Measurements from ENCODE around the gene IPO13. TPM values are rescaled to one million over a fixed set of nuclear protein-coding genes. Genes with fewer than 3 reads are reported as not detected.

IPO13 gene
- total RNA-seq, 1 experiment from 2014 or later, result 25.0 TPM

DNA sequence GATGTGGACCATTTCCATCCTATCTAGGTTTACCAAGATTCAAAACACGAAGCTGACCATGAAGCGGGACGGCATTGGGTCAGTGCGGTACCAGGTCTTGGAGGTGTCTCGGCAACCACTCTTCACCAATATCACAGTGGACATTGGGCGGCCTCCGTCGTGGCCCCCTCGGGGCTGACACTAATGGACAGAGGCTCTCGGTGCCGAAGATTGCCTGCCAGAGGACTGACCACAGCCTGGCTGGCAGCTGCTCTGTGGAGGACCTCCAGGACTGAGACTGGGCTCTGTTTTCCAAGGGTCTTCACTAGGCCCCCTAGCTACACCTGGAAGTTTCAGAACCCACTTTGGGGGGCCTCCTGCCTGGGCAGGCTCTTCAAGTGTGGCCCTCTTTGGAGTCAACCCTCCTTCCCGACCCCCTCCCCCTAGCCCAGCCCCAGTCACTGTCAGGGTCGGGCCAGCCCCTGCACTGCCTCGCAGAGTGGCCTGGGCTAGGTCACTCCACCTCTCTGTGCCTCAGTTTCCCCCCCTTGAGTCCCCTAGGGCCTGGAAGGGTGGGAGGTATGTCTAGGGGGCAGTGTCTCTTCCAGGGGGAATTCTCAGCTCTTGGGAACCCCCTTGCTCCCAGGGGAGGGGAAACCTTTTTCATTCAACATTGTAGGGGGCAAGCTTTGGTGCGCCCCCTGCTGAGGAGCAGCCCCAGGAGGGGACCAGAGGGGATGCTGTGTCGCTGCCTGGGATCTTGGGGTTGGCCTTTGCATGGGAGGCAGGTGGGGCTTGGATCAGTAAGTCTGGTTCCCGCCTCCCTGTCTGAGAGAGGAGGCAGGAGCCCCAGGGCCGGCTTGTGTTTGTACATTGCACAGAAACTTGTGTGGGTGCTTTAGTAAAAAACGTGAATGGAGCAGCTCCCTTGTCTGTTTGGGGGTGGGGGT lies 43.8 kb downstream of the IPO13 start:
- TF ChIP-seq, protein P1, sequence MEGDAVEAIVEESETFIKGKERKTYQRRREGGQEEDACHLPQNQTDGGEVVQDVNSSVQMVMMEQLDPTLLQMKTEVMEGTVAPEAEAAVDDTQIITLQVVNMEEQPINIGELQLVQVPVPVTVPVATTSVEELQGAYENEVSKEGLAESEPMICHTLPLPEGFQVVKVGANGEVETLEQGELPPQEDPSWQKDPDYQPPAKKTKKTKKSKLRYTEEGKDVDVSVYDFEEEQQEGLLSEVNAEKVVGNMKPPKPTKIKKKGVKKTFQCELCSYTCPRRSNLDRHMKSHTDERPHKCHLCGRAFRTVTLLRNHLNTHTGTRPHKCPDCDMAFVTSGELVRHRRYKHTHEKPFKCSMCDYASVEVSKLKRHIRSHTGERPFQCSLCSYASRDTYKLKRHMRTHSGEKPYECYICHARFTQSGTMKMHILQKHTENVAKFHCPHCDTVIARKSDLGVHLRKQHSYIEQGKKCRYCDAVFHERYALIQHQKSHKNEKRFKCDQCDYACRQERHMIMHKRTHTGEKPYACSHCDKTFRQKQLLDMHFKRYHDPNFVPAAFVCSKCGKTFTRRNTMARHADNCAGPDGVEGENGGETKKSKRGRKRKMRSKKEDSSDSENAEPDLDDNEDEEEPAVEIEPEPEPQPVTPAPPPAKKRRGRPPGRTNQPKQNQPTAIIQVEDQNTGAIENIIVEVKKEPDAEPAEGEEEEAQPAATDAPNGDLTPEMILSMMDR (conservative IDR thresholded peaks at IDR 0.05), result no peak
- no peak for TF ChIP-seq EZH2 (IDR thresholded peaks at IDR 0.05; ENCODE audit: low read depth)
- Histone ChIP-seq H3F3A (ENCODE audit: insufficient read depth, low read depth) (peaks cover 69% of the 10 kb centered on the region), H3K27ac (peak overlapping the region; percentile 86), H3K4me2 (peak overlapping the region; percentile 97), H3K27me3 (ENCODE audit: insufficient read depth, low read depth) (no peaks in the 10 kb centered on the region), H2AFZ (peak overlapping the region; percentile 75), H3K9me2 (ENCODE audit: insufficient read depth) (no peaks in the 10 kb centered on the region), H3K4me3 (peak overlapping the region; percentile 59), H3K79me2 (ENCODE audit: low read depth) (no peaks in the 10 kb centered on the region), H3K4me1 (replicated peaks; ENCODE audit: insufficient read depth) (peaks cover 25% of the 10 kb centered on the region), H4K20me1 (ENCODE audit: insufficient read depth) (no peaks in the 10 kb centered on the region; the same call in 1 of the 2 replicates), H3K36me3 (ENCODE audit: low read depth) (peaks cover 10% of the 10 kb centered on the region; the same call in 1 of the 2 replicates), H3K9me3 (ENCODE audit: insufficient read depth, low read depth) (no peaks in the 10 kb centered on the region)
- CTCF ChIA-PET, result interaction anchor here (0.9 kb wide), 1 partner anchor 15 kb away, joined by 3 read pairs; no protein-coding TSS in a partner anchor
- no TSS peak for BruUV-seq (replicated peaks)
- POLR2A ChIA-PET (ENCODE audit: unreplicated experiment), result interaction anchor here (0.6 kb wide), 1 partner anchor 34 kb away, joined by 3 read pairs; no protein-coding TSS in a partner anchor
- no peak for DNase-seq
- intact Hi-C loops (cut with micrococcal nuclease; ENCODE audit: unreplicated experiment), result loop anchor here (1.0 to 5.0 kb wide), 4 partner anchors 10 to 228 kb away; partner anchors contain the start of genes IPO13 and SLC6A9

DNA sequence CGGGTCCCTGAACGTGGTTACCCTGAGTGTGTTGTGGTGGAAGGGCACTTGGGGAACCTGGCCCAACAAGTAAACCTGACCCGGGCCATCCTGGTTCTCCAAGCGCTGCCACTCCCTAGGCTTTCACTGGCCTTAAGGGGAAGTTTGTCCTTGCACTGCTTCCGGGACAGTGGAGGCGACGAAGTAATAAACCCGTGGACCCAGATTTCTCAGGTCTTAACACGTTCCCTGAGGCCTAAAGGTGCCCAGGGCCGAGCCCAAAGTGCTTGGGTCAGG lies 44.4 kb downstream of the IPO13 start:
- H3K4me2 ChIP-seq, result peak overlapping the region; percentile 97
- no peak for TF ChIP-seq EZH2 (IDR thresholded peaks at IDR 0.05; ENCODE audit: low read depth)
- TF ChIP-seq, protein P1 (conservative IDR thresholded peaks at IDR 0.05), result no peak
- peak overlapping the region; percentile 75 for H2AFZ ChIP-seq
- H3K27ac ChIP-seq, result peak overlapping the region; percentile 86
- BruUV-seq (replicated peaks), result TSS peak; percentile 76
- H3K79me2 ChIP-seq (ENCODE audit: low read depth), result no peaks in the 10 kb centered on the region
- DNase-seq, result no peak
- peaks cover 67% of the 10 kb centered on the region for H3F3A ChIP-seq (ENCODE audit: insufficient read depth, low read depth)
- no peaks in the 10 kb centered on the region for H3K9me2 ChIP-seq (ENCODE audit: insufficient read depth)
- no peaks in the 10 kb centered on the region; the same call in 1 of the 2 replicates for H4K20me1 ChIP-seq (ENCODE audit: insufficient read depth)
- ChIA-PET CTCF (interaction anchor here (0.9 kb wide), 1 partner anchor 16 kb away, joined by 3 read pairs; no protein-coding TSS in a partner anchor), POLR2A (ENCODE audit: unreplicated experiment) (no interaction called here)
- peaks cover 25% of the 10 kb centered on the region for H3K4me1 ChIP-seq (replicated peaks; ENCODE audit: insufficient read depth)
- intact Hi-C loops (cut with micrococcal nuclease; ENCODE audit: unreplicated experiment), result loop anchor here (1.0 to 5.0 kb wide), 4 partner anchors 11 to 229 kb away; partner anchors contain the start of genes IPO13 and SLC6A9
- peaks cover 4% of the 10 kb centered on the region; the same call in 1 of the 2 replicates for H3K36me3 ChIP-seq (ENCODE audit: low read depth)
- no peaks in the 10 kb centered on the region for H3K27me3 ChIP-seq (ENCODE audit: insufficient read depth, low read depth)
- no peaks in the 10 kb centered on the region for H3K9me3 ChIP-seq (ENCODE audit: insufficient read depth, low read depth)
- H3K4me3 ChIP-seq, result peak overlapping the region; percentile 59

DNA sequence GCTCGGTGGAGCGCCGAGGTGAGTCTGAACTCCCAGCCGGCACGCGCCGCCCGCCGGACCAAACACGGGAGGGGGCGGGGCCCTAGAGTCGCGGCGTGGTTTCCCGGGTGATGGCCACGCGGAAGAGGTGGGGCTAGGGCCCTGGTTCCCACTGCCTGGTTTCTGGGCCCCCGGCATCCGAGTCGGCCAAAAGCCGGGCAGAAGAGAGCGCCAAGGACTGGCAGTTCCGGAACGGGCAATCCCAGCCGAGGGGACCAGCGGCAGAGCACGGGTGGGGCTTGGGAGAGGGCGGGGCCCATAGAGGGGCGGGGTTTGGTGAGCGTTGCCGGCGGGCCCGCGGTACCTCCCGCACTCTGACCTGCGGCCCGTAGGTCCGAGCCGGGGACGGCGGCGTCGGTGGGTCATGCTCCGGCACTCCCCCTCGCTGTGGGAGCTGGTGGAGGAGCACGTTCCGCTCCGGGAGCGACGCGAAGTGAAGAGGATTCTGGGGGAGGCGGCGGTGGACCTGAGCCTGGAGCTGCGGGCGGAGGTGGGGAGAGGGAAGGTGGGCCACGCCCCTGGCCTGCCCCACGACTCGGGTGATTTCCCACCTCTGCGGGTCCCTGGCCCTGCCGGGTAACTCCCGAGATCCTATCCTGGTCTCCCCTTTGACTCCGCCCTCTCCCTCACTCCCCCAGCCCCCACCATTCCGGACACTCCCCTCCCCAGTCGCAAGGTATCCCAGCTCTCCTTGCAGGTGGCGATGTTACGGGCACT lies 44.9 kb downstream of the IPO13 start, which contains the start of gene CCDC24:
TSS of gene CCDC24 (plus strand) at position 124 of the 756 bp plus-strand sequence. CDS start at position 404, 280 bp downstream.
- intact Hi-C loops (cut with micrococcal nuclease; ENCODE audit: unreplicated experiment), result loop anchor here (1.0 to 5.0 kb wide), 5 partner anchors 11 to 462 kb away; partner anchors contain the start of genes IPO13 and SLC6A9
- peak; percentile 85 to 96 for DNase-seq
- BruUV-seq (replicated peaks), result no TSS peak
- no peaks in the 10 kb centered on the region for H3K27me3 ChIP-seq (ENCODE audit: insufficient read depth, low read depth)
- H3K36me3 ChIP-seq (ENCODE audit: low read depth), result no peaks in the 10 kb centered on the region
- no peaks in the 10 kb centered on the region for H3K9me3 ChIP-seq (ENCODE audit: insufficient read depth, low read depth)
- peak within 1 kb of the TSS; percentile 86 for H3K27ac ChIP-seq
- H3K4me2 ChIP-seq, result peak within 1 kb of the TSS; percentile 97
- no peaks in the 10 kb centered on the region; the same call in 1 of the 2 replicates for H4K20me1 ChIP-seq (ENCODE audit: insufficient read depth)
- H2AFZ ChIP-seq, result peak within 1 kb of the TSS; percentile 75
- ChIA-PET CTCF (interaction anchor here (0.5 to 0.6 kb wide), 2 partner anchors 9 to 45 kb away, joined by 3 read pairs; no protein-coding TSS in a partner anchor), POLR2A (ENCODE audit: unreplicated experiment) (interaction anchor here (0.6 to 0.7 kb wide), 3 partner anchors 59 to 346 kb away, joined by 3 to 5 read pairs (median 3); partner anchors contain the start of gene ST3GAL3)
- H3K79me2 ChIP-seq (ENCODE audit: low read depth), result no peaks in the 10 kb centered on the region
- peak within 1 kb of the TSS; percentile 59 for H3K4me3 ChIP-seq
- H3F3A ChIP-seq (ENCODE audit: insufficient read depth, low read depth), result peaks cover 62% of the 10 kb centered on the region
- TF ChIP-seq, protein P1 (conservative IDR thresholded peaks at IDR 0.05), result no peak
- no peak for TF ChIP-seq EZH2 (IDR thresholded peaks at IDR 0.05; ENCODE audit: low read depth)
- peaks cover 25% of the 10 kb centered on the region for H3K4me1 ChIP-seq (replicated peaks; ENCODE audit: insufficient read depth)
- H3K9me2 ChIP-seq (ENCODE audit: insufficient read depth), result no peaks in the 10 kb centered on the region
